Measurements from ENCODE around the gene CARD9.

DNA sequence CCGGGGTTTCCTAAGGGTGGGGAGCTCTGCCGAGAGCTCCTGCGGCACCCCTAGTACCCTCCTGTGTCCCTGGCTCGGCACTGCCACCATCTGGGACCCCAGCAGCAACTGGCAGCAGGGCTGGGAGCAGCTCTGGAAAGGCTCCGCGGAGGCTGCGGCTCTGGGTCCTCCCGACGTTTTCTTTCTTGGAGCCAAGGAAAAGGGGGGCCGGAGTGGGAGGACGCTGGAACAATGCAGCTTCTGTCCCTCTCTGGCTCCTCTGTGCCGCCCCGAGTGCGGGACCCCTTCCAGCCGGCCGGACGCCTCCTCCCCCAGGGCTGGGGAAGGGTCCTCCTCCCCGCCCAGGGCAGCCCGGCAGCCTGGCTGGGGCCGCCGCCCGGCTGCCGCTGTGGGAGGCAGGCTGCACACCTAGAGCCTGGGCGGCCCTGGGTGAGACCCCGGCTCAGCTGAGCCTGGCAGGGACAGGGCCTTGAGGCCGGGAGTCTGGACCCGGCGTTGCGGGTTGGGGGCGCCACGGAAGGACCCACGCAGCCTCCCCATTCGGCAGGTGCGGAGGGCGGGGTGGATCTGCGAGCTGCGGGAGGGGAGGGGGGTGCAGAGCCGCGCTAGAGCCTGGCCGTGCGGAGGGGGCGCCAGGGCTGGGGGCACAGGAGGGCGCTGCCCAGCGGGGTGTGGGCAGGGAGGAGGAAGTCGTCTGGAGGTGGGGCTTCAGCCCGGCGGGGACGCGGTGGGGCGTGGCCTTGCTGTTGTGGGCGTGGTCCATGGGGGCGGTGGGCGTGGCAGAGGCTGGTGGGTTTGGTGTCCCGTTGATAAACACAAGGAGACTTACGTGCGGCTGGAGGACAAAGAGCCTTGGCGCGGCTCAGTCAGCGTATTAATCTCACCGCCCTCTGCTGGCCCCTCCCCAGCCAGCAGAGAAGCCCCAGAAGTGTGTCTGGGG lies 31.0 kb downstream of the CARD9 start:
- TF ChIP-seq, protein P1, sequence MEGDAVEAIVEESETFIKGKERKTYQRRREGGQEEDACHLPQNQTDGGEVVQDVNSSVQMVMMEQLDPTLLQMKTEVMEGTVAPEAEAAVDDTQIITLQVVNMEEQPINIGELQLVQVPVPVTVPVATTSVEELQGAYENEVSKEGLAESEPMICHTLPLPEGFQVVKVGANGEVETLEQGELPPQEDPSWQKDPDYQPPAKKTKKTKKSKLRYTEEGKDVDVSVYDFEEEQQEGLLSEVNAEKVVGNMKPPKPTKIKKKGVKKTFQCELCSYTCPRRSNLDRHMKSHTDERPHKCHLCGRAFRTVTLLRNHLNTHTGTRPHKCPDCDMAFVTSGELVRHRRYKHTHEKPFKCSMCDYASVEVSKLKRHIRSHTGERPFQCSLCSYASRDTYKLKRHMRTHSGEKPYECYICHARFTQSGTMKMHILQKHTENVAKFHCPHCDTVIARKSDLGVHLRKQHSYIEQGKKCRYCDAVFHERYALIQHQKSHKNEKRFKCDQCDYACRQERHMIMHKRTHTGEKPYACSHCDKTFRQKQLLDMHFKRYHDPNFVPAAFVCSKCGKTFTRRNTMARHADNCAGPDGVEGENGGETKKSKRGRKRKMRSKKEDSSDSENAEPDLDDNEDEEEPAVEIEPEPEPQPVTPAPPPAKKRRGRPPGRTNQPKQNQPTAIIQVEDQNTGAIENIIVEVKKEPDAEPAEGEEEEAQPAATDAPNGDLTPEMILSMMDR (IDR thresholded peaks at IDR 0.05) = peak in 2 of 12 donors; percentile 7 to 15
- TF ChIP-seq POLR2A (IDR thresholded peaks at IDR 0.05) = peak in 1 of 2 donors; percentile 63

Measured in heart left ventricle (tissue), 13 donors.